ENCODE data around the gene DEFB131B.

DNA sequence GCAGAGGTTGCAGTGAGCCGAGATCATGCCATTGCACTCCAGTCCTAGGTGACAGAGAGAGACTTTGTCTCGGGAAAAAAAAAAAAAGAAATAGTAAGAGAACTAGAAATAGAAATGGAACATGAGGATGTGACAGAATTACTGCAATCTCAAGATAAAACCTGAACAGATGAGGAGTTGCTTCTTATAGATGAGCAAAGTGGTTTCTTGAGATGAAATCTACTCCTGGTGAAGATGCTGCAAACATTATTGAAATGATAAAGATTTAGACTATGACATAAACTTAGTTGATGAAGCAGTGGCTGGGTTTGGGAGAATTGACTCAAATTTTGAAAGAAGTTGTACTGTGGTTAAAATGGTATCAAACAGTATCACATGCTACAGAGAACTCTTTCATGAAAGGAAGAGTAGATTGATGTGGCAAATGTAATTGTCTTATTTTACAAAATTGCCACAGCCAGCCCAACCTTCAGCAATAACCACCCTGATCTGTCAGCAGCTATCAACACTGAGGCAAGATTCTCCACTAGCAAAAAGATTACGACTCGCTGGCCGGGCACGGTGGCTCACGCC lies 36.5 kb downstream of the DEFB131B start:
- TF ChIP-seq CTCF (conservative IDR thresholded peaks at IDR 0.05; ENCODE audit: low read length) (no peak), EZH2phosphoT487 (IDR thresholded peaks at IDR 0.05; ENCODE audit: borderline replicate concordance) (no peak)

All from Loucy (cell line).